Endothelial cell of umbilical vein (primary cell): ENCODE measurements around the gene SCN5A. TPM values are rescaled to one million over a fixed set of nuclear protein-coding genes. Genes with fewer than 3 reads are reported as not detected.

Experiments
- BruUV-seq: library from RNA; stranded (reverse); fragments of 400-500 nt; replicated peaks from 2 replicates; lab custom pipeline; 2021; lab: Mats Ljungman, UMichigan
- CTCF ChIA-PET: fragments of 300-600, 350-600 bp; sonication (Branson Sonifier 250); formaldehyde crosslinking; loops from one replicate; lab custom pipeline; 2021; ENCODE audit warnings: antibody characterized with exemption, inconsistent platforms; lab: Charles Lee
- POLR2A ChIA-PET: fragments of 300-600, 350-600 bp; sonication (Branson Sonifier 250); formaldehyde crosslinking; loops from one replicate; lab custom pipeline; 2021; ENCODE audit warnings: antibody characterized with exemption, inconsistent platforms; lab: Charles Lee
- DNase-seq: peaks from one replicate; pipeline ENCODE4 v3.0.0-alpha.2; 2011; ENCODE audit warnings: low read depth, low spot score
- FAIRE-seq: peaks from 2 replicates; lab custom pipeline; 2011; peaks lifted over from hg19 to GRCh38; lab: Jason Lieb, UNC
- H2AFZ ChIP-seq: 2 replicates; pipeline ENCODE4 v1.6.0; 2012; ENCODE audit warnings: low read depth, low read length, control low read depth, inconsistent platforms
- H3K27ac ChIP-seq: 2 replicates; pipeline ENCODE4 v1.5.1; 2011; ENCODE audit warnings: low read depth, mild to moderate bottlenecking, control low read depth, low read length, moderate library complexity; ENCODE audit not compliant: insufficient read depth
- H3K27me3 ChIP-seq, 2 experiments: 2 replicates each; pipeline versions ENCODE4 v1.6.0 to v1.6.1; 2011; ENCODE audit warnings: low read length in 2 of 2, mixed read lengths in 1 of 2; ENCODE audit not compliant: control insufficient read depth in 2 of 2, insufficient read depth in 2 of 2
- H3K36me3 ChIP-seq, 2 experiments: 2 replicates in 1 of 2; 3 replicates in 1 of 2; pipeline ENCODE4 v1.5.1; 2011; ENCODE audit warnings: low read length in 2 of 2, mild to moderate bottlenecking in 1 of 2, moderate library complexity in 1 of 2; ENCODE audit not compliant: control insufficient read depth in 2 of 2, insufficient read depth in 2 of 2; ENCODE audit errors: extremely low read depth in 1 of 2
- H3K4me1 ChIP-seq: 3 replicates; pipeline ENCODE4 v1.5.1; 2011; ENCODE audit warnings: mild to moderate bottlenecking, low read length; ENCODE audit not compliant: control insufficient read depth, insufficient read depth; ENCODE audit errors: extremely low read depth
- H3K4me2 ChIP-seq: 2 replicates; pipeline ENCODE4 v1.6.1; 2011; ENCODE audit warnings: low read length, control low read depth, mixed read lengths; ENCODE audit not compliant: insufficient read depth
- H3K4me3 ChIP-seq, 3 experiments: fragments of 200-600 bp in 1 of 3; sonication (generic), shearing (Covaris generic) in 1 of 3; replicated peaks in 1 of 3; 2 replicates each; pipeline ENCODE4 v1.5.1; 2011 to 2016; ENCODE audit warnings: control low read depth in 3 of 3, low read length in 3 of 3, mild to moderate bottlenecking in 2 of 3, inconsistent platforms in 1 of 3, low read depth in 1 of 3, moderate library complexity in 1 of 3; ENCODE audit not compliant: insufficient read depth in 1 of 3
- H3K79me2 ChIP-seq: 2 replicates; pipeline ENCODE4 v1.6.0; 2012; ENCODE audit warnings: low read length, inconsistent platforms; ENCODE audit not compliant: control insufficient read depth, insufficient read depth
- H3K9ac ChIP-seq: replicated peaks from 2 replicates; pipeline ENCODE3; 2011; ENCODE audit warnings: low read length, control low read depth; ENCODE audit not compliant: insufficient read depth; ENCODE audit errors: extremely low read depth
- H3K9me1 ChIP-seq: replicated peaks from 3 replicates; pipeline ENCODE4 v1.6.0; 2011; ENCODE audit warnings: mild to moderate bottlenecking, low read length; ENCODE audit not compliant: control insufficient read depth, insufficient read depth; ENCODE audit errors: extremely low read depth
- H3K9me3 ChIP-seq: replicated peaks from 2 replicates; pipeline ENCODE4 v1.5.1; 2012; ENCODE audit warnings: low read length, inconsistent platforms; ENCODE audit not compliant: control insufficient read depth, insufficient read depth
- H4K20me1 ChIP-seq: replicated peaks from 2 replicates; pipeline ENCODE3; 2011; ENCODE audit warnings: mild to moderate bottlenecking, low read length; ENCODE audit not compliant: control insufficient read depth, insufficient read depth; ENCODE audit errors: extremely low read depth
- CTCF ChIP-seq, 2 donors: IDR thresholded peaks; 1 replicate in 1 of 2; 2 replicates in 1 of 2; pipeline ENCODE4 v1.5.1; 2011; ENCODE audit warnings: low read length in 2 of 2, mild to moderate bottlenecking in 2 of 2, moderate library complexity in 2 of 2, control low read depth in 1 of 2, inconsistent platforms in 1 of 2, low read depth in 1 of 2; ENCODE audit not compliant: insufficient read depth in 1 of 2; ENCODE audit errors: extremely low read depth in 1 of 2
- EZH2 ChIP-seq: IDR thresholded peaks from 2 replicates; pipeline ENCODE4 v1.6.1; 2012; ENCODE audit warnings: borderline replicate concordance, low read depth, mild to moderate bottlenecking, moderate library complexity, low read length, inconsistent platforms; ENCODE audit not compliant: severe bottlenecking
- FOS ChIP-seq: IDR thresholded peaks from 2 replicates; pipeline ENCODE4 v1.6.1; 2011; ENCODE audit warnings: mild to moderate bottlenecking, low read length, moderate library complexity, borderline replicate concordance; ENCODE audit not compliant: insufficient read depth
- GATA2 ChIP-seq: IDR thresholded peaks from 2 replicates; pipeline ENCODE4 v1.7.0; 2011; ENCODE audit warnings: low read depth, mild to moderate bottlenecking, moderate library complexity, mixed read lengths, low read length; ENCODE audit not compliant: insufficient read length, insufficient read depth
- JUN ChIP-seq: IDR thresholded peaks from 2 replicates; pipeline ENCODE4 v1.6.1; 2011; ENCODE audit warnings: borderline replicate concordance, low read depth; ENCODE audit not compliant: insufficient read length, insufficient read depth
- MAX ChIP-seq: IDR thresholded peaks from 2 replicates; pipeline ENCODE4 v1.6.1; 2011; ENCODE audit not compliant: insufficient read depth, insufficient read length
- MYC ChIP-seq: IDR thresholded peaks from one replicate; pipeline ENCODE4 v1.6.1; 2011; ENCODE audit warnings: mild to moderate bottlenecking, low read depth, low read length
- POLR2A ChIP-seq: IDR thresholded peaks from 2 replicates; pipeline ENCODE4 v1.6.1; 2012; ENCODE audit warnings: low read depth, mild to moderate bottlenecking, control low read depth, low read length
- POLR2AphosphoS5 ChIP-seq: IDR thresholded peaks from 2 replicates; pipeline ENCODE4 v1.6.1; 2012; ENCODE audit warnings: low read depth, mild to moderate bottlenecking, control low read depth, low read length, moderate library complexity; ENCODE audit not compliant: insufficient read depth
- dilution Hi-C: fragments of 300-500 bp; cut with MboI; formaldehyde crosslinking; loops from one replicate; pipeline ENCODE4 v1.15.0; 2019; ENCODE audit warnings: low sequenced_read_pairs; ENCODE audit not compliant: extremely low pct_ligation_motif_present
- intact Hi-C: fragments of 100-400 bp; cut with micrococcal nuclease; formaldehyde crosslinking; loops from one replicate; pipeline ENCODE4 v1.10.0; 2022
- polyA plus RNA-seq, 4 experiments: library from polyadenylated mRNA; depleted of rRNA in 3 of 4; stranded (reverse) in 3 of 4; unstranded in 1 of 4; fragments of >200 nt; gene quantifications; 2 replicates each; pipeline versions ENCODE4 v1.2.1 to v1.2.3, GENCODE V29; 2011 to 2012; ENCODE audit warnings: missing spikeins in 1 of 4
- total RNA-seq: library from RNA; stranded (reverse); gene quantifications from 2 replicates; pipeline ENCODE4 v1.2.3, GENCODE V29; 2021

Gene SCN5A
- total and polyA plus RNA-seq, 2 donors (not counting 3 experiments of a cell fraction or from before 2014, with no cell fraction given), result 2.7 to 20.0 TPM

- ChIA-PET CTCF (no interaction called here), POLR2A (no interaction called here)
- H2AFZ ChIP-seq, result no peak overlapping the region
- no peak overlapping the region for H3K4me3 ChIP-seq
- no peak overlapping the region for H3K4me2 ChIP-seq
- no peak overlapping the region for H3K27ac ChIP-seq
- no peaks in the 10 kb centered on the region for H4K20me1 ChIP-seq
- no peak overlapping the region for H3K9ac ChIP-seq
- intact Hi-C loops (no loop called here), dilution Hi-C loops (no loop called here)
- no peaks in the 10 kb centered on the region for H3K79me2 ChIP-seq
- FAIRE-seq (no peak), DNase-seq (no peak)
- no peaks in the 10 kb centered on the region for H3K9me1 ChIP-seq
- H3K27me3 ChIP-seq, result no peaks in the 10 kb centered on the region
- BruUV-seq, result no TSS peak
- H3K4me1 ChIP-seq, result no peaks in the 10 kb centered on the region
- no peaks in the 10 kb centered on the region for H3K36me3 ChIP-seq
- no peak for TF ChIP-seq CTCF (IDR thresholded peaks at IDR 0.05; ENCODE audit: extremely low read depth in 1 of 2, insufficient read depth in 1 of 2, low read depth in 1 of 2, low read length in 2 of 2)
- TF ChIP-seq POLR2AphosphoS5, result no peak
- TF ChIP-seq MAX, result no peak
- TF ChIP-seq MYC, result no peak
- TF ChIP-seq EZH2, result no peak
- no peak for TF ChIP-seq POLR2A
- no peak for TF ChIP-seq GATA2
- TF ChIP-seq FOS, result no peak
- no peak for TF ChIP-seq JUN
- no peaks in the 10 kb centered on the region for H3K9me3 ChIP-seq
Measured at GRCh38 chr3:38696034-38696433, 46.5 kb upstream of the SCN5A start.
